Neuron (in vitro differentiated cells): ENCODE results near the gene OR9Q1.

ENCODE experiments used
- H2AFZ ChIP-seq: one replicate; pipeline ENCODE4 v1.6.1; 2013; ENCODE audit warnings: low read depth, mild to moderate bottlenecking, inconsistent platforms, low read length, moderate library complexity
- H3K27me3 ChIP-seq: one replicate; pipeline ENCODE4 v1.6.1; 2013; ENCODE audit warnings: low read length; ENCODE audit not compliant: insufficient read depth
- H3K36me3 ChIP-seq: one replicate; pipeline ENCODE4 v1.6.1; 2013; ENCODE audit warnings: low read length; ENCODE audit not compliant: insufficient read depth
- H3K4me1 ChIP-seq: one replicate; pipeline ENCODE4 v1.6.1; 2013; ENCODE audit warnings: low read length; ENCODE audit not compliant: insufficient read depth
- H3K4me3 ChIP-seq: 2 replicates; pipeline ENCODE4 v1.5.1; 2013; ENCODE audit warnings: mild to moderate bottlenecking, low read length, moderate library complexity
- H3K9me3 ChIP-seq: one replicate; pipeline ENCODE4 v1.6.1; 2013; ENCODE audit warnings: low read length

Gene OR9Q1

GRCh38 chr11:58055806-58056401 lies 32.2 kb downstream of the OR9Q1 start:
- no peak overlapping the region for H3K4me3 ChIP-seq
- no peaks in the 10 kb centered on the region for H3K9me3 ChIP-seq
- no peak overlapping the region for H2AFZ ChIP-seq
- no peaks in the 10 kb centered on the region for H3K27me3 ChIP-seq
- H3K4me1 ChIP-seq: peaks cover 13% of the 10 kb centered on the region
- H3K36me3 ChIP-seq: no peaks in the 10 kb centered on the region

- Histone ChIP-seq H3K9me3 (no peaks in the 10 kb centered on the region), H3K27me3 (no peaks in the 10 kb centered on the region), H3K4me1 (peaks cover 13% of the 10 kb centered on the region), H3K4me3 (no peak overlapping the region), H3K36me3 (no peaks in the 10 kb centered on the region), H2AFZ (no peak overlapping the region)
These were observed 33.8 kb downstream of the OR9Q1 start for GRCh38 chr11:58057481-58057880.

GRCh38 chr11:58058276-58059006 lies 34.8 kb downstream of the OR9Q1 start:
- no peaks in the 10 kb centered on the region for H3K27me3 ChIP-seq
- peaks cover 13% of the 10 kb centered on the region for H3K4me1 ChIP-seq
- no peaks in the 10 kb centered on the region for H3K36me3 ChIP-seq
- H3K9me3 ChIP-seq: no peaks in the 10 kb centered on the region
- H3K4me3 ChIP-seq: no peak overlapping the region
- H2AFZ ChIP-seq: peak overlapping the region; percentile 26

GRCh38 chr11:58059007-58059350 lies 35.3 kb downstream of the OR9Q1 start:
- no peaks in the 10 kb centered on the region for H3K36me3 ChIP-seq
- peak overlapping the region; percentile 26 for H2AFZ ChIP-seq
- H3K4me3 ChIP-seq: no peak overlapping the region
- peaks cover 13% of the 10 kb centered on the region for H3K4me1 ChIP-seq
- no peaks in the 10 kb centered on the region for H3K9me3 ChIP-seq
- H3K27me3 ChIP-seq: no peaks in the 10 kb centered on the region

DNA sequence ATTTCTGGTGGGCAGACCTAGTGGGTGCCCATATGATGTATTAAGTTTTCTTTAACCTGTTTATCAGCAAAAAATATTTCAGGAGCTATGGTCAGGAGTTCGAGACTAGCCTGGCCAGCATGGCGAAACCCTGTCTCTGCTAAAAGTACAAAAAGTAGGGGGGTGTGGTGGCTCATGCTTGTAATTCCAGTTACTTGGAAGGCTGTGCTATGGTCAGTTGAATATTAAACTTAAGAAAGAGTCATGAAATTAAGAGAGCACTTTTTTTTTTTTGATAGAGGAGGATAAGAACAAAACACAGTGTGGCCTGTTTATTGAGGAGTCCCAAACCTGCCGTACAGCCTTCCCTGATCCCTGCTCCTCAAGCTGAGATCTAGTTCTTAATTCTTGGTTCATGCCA lies 36.9 kb downstream of the OR9Q1 start:
- Histone ChIP-seq H2AFZ (no peak overlapping the region), H3K9me3 (no peaks in the 10 kb centered on the region), H3K4me1 (peaks cover 13% of the 10 kb centered on the region), H3K27me3 (no peaks in the 10 kb centered on the region), H3K36me3 (no peaks in the 10 kb centered on the region), H3K4me3 (no peak overlapping the region)

GRCh38 chr11:58060939-58061672 lies 37.4 kb downstream of the OR9Q1 start:
- no peaks in the 10 kb centered on the region for H3K27me3 ChIP-seq
- H3K4me3 ChIP-seq: no peak overlapping the region
- H3K36me3 ChIP-seq: no peaks in the 10 kb centered on the region
- H2AFZ ChIP-seq: no peak overlapping the region
- no peaks in the 10 kb centered on the region for H3K9me3 ChIP-seq
- H3K4me1 ChIP-seq: peaks cover 13% of the 10 kb centered on the region

- Histone ChIP-seq H2AFZ (no peak overlapping the region), H3K4me3 (no peak overlapping the region), H3K4me1 (peaks cover 13% of the 10 kb centered on the region), H3K27me3 (no peaks in the 10 kb centered on the region), H3K36me3 (no peaks in the 10 kb centered on the region), H3K9me3 (no peaks in the 10 kb centered on the region)
These were observed 38.1 kb downstream of the OR9Q1 start for GRCh38 chr11:58061813-58062212.

DNA sequence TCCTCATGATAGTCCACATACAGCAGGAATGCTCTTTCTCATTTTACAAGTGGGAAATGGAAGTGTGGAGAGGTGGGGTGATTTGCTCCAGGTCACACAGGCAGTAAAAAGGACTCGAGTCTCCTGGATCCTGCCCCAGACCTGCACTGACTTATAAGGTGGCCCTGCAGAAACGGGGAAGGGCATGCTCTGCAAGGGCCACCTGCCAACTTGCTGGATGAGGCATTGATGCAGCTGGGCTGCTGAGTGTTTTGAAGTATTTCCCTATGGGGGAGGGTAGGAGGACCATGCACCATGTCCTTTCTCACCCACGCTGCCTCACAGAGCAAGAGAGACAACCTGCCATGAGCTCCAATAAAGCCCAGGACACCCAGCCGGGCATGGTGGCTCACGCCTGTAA lies 44.0 kb downstream of the OR9Q1 start:
- H3K27me3 ChIP-seq: no peaks in the 10 kb centered on the region

DNA sequence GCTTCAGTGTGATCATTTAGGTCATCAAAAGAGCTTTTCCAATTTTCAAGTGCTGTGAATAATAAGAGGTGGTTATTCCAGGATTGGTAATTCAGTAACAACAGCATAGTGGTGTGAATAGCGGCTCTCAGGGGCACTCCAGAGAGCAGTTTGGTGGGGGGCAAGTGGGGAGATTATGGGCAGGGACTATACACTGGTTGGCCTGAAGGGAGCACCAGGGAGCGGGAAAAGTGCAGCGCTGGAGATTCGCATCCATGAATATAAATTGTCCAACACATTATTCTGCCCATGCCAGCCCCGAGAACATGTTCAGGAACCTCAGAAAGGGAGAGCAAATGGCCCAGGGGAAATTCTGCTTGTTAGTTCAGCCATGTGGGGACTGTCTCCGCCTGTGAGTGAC lies 45.0 kb downstream of the OR9Q1 start:
- Histone ChIP-seq H3K4me3 (no peak overlapping the region), H3K27me3 (no peaks in the 10 kb centered on the region), H3K9me3 (no peaks in the 10 kb centered on the region), H3K4me1 (no peaks in the 10 kb centered on the region), H3K36me3 (no peaks in the 10 kb centered on the region), H2AFZ (no peak overlapping the region)

More for the DNA sequence above, 44.0 kb downstream of the OR9Q1 start:
- Histone ChIP-seq H3K9me3 (no peaks in the 10 kb centered on the region), H2AFZ (no peak overlapping the region), H3K4me3 (no peak overlapping the region), H3K4me1 (no peaks in the 10 kb centered on the region), H3K36me3 (no peaks in the 10 kb centered on the region)

DNA sequence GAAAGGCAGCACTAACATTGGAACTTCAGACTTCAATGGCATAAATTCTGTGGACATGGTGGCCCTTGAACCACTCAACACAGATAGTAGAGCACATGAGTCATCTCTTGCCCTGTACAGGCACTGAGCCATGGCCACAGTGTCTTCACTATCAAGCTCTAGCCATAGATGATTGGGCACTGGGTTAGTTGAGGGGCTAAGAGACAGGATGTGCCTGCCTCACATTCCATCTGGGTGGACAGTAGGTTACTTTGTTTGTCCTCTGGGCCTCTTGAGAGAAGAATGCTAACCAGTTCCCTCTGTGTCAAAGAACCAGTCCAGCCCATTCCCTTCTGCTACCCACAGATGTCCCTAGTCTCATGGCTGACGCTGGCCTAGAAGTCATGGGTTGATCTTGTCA lies 46.9 kb downstream of the OR9Q1 start:
- H3K4me1 ChIP-seq: no peaks in the 10 kb centered on the region
- H3K27me3 ChIP-seq: no peaks in the 10 kb centered on the region
- H3K36me3 ChIP-seq: no peaks in the 10 kb centered on the region
- no peak overlapping the region for H3K4me3 ChIP-seq
- H2AFZ ChIP-seq: no peak overlapping the region
- no peaks in the 10 kb centered on the region for H3K9me3 ChIP-seq

- Histone ChIP-seq H3K4me1 (no peaks in the 10 kb centered on the region), H3K4me3 (no peak overlapping the region), H3K36me3 (no peaks in the 10 kb centered on the region), H3K9me3 (no peaks in the 10 kb centered on the region), H2AFZ (no peak overlapping the region), H3K27me3 (no peaks in the 10 kb centered on the region)
These were observed 52.1 kb downstream of the OR9Q1 start for GRCh38 chr11:58075781-58076180.

GRCh38 chr11:58086528-58086927 lies 62.8 kb downstream of the OR9Q1 start:
- Histone ChIP-seq H3K36me3 (no peaks in the 10 kb centered on the region), H3K4me1 (no peaks in the 10 kb centered on the region), H3K27me3 (no peaks in the 10 kb centered on the region), H3K4me3 (no peak overlapping the region), H3K9me3 (no peaks in the 10 kb centered on the region), H2AFZ (no peak overlapping the region)

DNA sequence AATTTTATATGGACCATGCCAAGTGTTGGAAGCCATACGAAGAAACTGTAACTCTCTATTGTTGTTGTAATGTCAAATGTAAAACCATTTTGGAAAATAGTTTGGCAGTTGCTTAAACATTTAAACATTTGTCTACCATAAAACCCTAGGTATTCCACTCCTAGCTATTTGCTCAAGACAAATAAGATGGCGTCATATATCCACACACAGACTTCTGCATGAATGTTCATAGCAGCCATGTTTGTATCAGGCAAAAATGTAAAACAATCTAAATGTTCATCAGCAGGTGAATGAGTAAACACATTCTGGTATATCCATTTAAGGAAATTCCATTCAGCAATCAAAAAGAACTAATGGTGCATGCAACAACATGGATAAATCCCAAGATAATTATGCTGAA lies 73.8 kb downstream of the OR9Q1 start:
- no peaks in the 10 kb centered on the region for H3K27me3 ChIP-seq
- no peaks in the 10 kb centered on the region for H3K4me1 ChIP-seq
- H3K9me3 ChIP-seq: no peaks in the 10 kb centered on the region
- no peak overlapping the region for H3K4me3 ChIP-seq
- no peaks in the 10 kb centered on the region for H3K36me3 ChIP-seq
- no peak overlapping the region for H2AFZ ChIP-seq
